ENCODE results near the gene DOCK10.

DNA sequence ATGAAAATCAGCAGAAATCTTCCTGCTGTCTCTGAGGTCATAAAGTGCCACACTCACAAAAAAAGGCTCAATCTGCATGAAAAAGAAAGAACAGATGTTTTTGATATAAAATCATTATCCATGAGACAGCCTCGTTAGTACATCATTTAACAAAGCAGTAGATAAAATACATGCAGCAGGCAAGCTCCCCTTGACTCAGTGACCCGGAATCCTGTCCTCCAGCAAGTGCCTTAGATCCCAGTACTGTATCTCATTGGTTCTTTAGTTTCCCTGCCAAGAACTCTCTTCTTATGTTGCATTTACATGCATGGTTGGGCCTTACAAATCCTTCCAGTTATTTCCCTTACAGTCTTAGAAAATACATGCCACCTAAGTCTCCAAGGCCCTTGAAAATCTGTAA, 177.3 kb downstream of the DOCK10 start:
- TF ChIP-seq EZH2 (IDR thresholded peaks at IDR 0.05; ENCODE audit: borderline replicate concordance, low read depth, low read length, severe bottlenecking) (no peak), POLR2A (IDR thresholded peaks at IDR 0.05; ENCODE audit: low read depth, low read length) (no peak), POLR2AphosphoS5 (IDR thresholded peaks at IDR 0.05; ENCODE audit: insufficient read depth, low read depth, low read length) (no peak), FOS (IDR thresholded peaks at IDR 0.05; ENCODE audit: borderline replicate concordance, insufficient read depth, low read length) (no peak), GATA2 (IDR thresholded peaks at IDR 0.05; ENCODE audit: insufficient read depth, insufficient read length, low read depth, low read length) (no peak)
- TF ChIP-seq, protein P1, sequence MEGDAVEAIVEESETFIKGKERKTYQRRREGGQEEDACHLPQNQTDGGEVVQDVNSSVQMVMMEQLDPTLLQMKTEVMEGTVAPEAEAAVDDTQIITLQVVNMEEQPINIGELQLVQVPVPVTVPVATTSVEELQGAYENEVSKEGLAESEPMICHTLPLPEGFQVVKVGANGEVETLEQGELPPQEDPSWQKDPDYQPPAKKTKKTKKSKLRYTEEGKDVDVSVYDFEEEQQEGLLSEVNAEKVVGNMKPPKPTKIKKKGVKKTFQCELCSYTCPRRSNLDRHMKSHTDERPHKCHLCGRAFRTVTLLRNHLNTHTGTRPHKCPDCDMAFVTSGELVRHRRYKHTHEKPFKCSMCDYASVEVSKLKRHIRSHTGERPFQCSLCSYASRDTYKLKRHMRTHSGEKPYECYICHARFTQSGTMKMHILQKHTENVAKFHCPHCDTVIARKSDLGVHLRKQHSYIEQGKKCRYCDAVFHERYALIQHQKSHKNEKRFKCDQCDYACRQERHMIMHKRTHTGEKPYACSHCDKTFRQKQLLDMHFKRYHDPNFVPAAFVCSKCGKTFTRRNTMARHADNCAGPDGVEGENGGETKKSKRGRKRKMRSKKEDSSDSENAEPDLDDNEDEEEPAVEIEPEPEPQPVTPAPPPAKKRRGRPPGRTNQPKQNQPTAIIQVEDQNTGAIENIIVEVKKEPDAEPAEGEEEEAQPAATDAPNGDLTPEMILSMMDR (IDR thresholded peaks at IDR 0.05; ENCODE audit: extremely low read depth in 1 of 2, insufficient read depth in 1 of 2, low read depth in 1 of 2, low read length in 2 of 2) = no peak
- TF ChIP-seq, protein P2, sequence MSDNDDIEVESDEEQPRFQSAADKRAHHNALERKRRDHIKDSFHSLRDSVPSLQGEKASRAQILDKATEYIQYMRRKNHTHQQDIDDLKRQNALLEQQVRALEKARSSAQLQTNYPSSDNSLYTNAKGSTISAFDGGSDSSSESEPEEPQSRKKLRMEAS (IDR thresholded peaks at IDR 0.05; ENCODE audit: insufficient read depth, insufficient read length) = no peak
